ENCODE results near the gene CHST12.
A peak's percentile ranks its signal among the peaks of the same experiment; 100 is the strongest.
"Not testable (repeated sequence)": the region's sequence is repeated elsewhere in the genome, so short reads cannot be mapped to it uniquely, and the experiment has no call there.

Gene CHST12

DNA sequence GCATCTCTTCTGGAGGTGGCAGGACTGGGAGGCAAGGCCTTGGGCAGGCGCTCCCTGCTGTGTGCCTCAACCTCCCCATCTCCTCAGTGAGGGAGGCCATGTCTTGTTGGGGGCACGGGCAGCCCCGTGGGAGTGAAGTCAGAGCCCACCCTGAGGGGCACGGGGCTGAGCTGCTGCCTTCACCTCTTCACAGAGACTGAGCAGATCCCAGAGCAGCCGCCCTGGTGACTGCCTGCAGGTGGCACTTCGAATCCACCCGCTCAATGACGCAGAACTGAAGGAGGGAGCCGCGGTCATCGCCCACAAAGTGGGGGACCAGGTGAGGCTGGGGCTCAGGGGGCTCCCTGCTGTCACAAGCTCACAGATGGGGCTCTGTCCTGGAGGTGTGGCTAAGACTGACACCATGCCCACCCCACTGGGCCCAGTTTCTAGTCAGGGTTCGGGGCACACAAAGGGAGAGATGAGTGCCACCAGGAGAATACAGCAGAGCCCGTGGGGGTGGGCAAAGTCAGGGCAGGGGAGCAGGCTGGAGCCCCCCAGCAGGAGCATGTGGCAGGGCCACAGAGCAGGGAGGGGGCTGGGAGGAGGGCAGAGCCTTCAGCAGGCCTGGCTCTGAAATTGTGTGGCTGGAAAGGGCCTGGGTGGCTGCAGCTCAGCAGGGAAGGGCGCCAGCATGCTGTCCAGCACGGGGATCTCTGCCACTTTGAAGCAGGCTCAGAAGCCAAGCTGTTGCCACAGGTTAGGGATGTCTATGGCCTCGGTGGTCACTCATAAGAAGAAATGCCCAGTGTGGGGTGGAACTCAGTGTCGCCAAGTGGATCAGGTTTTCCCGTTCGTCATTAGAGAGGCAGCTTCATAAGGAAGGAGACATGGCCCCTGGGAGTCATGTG, 18.8 kb upstream of the CHST12 start:
- H3K4me1 Mint-ChIP-seq (ENCODE audit: low read depth), result no peaks in the 10 kb centered on the region
- H3K9me3 Mint-ChIP-seq, result no peaks in the 10 kb centered on the region
- H3K4me3 Mint-ChIP-seq, result no peak overlapping the region
- no peaks in the 10 kb centered on the region for H3K27me3 Mint-ChIP-seq
- H3K36me3 Mint-ChIP-seq (ENCODE audit: low read depth), result peaks cover 24% of the 10 kb centered on the region
- no peak overlapping the region for H3K27ac Mint-ChIP-seq

DNA sequence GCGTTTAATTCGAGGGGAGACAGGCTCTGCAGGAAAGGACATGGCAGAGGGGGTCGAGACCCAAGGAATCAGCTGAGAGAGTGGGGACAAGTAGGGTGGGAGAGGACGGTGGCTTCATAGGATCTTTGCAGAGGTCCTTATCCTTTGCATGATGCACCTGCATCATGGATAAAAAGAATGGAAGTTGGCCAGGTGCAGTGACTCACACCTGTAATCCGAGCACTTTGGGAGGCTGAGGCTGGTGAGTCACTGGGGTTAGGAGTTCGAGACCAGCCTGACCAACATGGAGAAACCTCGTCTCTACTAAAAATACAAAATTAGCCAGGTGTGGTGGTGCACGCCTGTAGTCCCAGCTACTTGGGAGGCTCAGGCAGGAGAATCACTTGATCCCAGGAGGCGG, 17.3 kb upstream of the CHST12 start:
- not testable (repeated sequence) for H3K4me3 Mint-ChIP-seq; H3K27ac Mint-ChIP-seq; H3K36me3 Mint-ChIP-seq (ENCODE audit: low read depth); H3K4me1 Mint-ChIP-seq (ENCODE audit: low read depth); H3K9me3 Mint-ChIP-seq; H3K27me3 Mint-ChIP-seq

DNA sequence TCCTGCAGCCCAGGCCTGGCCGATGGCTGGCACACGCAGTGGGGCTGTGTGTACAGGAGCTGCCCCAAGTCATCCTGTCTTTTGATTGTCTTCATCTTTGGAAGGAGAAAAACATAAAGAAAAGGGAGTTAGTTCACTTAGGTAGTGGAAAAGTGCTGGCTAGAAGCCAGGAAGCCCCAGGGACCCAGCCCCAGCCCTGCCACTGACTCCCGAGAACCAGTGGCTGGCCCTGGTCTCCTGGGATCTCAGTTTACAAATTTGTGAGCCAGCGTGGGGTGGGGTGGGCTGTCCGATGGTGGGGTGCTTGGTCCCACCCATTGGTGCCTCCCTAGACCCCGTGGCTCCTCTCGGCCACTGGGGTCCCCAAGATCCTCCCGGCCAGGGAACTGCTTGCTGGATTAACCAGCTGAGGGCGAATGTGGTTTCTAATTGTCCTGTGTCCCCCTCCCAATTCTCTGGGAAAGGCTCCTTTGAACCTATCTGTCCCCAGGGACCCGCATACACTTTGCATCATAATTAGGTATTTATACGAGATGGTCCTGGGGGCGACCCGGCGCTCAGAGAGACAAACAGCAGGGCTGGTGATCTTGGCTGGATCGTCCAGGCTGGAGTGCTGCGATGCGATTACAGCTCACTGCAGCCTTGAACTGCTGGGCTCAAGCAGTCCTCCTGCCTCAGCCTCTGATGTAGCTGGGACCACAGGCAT, 16.3 kb upstream of the CHST12 start:
- H3K27ac Mint-ChIP-seq, result no peak overlapping the region
- no peak overlapping the region for H3K4me3 Mint-ChIP-seq
- H3K36me3 Mint-ChIP-seq (ENCODE audit: low read depth), result no peaks in the 10 kb centered on the region
- H3K27me3 Mint-ChIP-seq, result no peaks in the 10 kb centered on the region
- H3K4me1 Mint-ChIP-seq (ENCODE audit: low read depth), result no peaks in the 10 kb centered on the region
- no peaks in the 10 kb centered on the region for H3K9me3 Mint-ChIP-seq

DNA sequence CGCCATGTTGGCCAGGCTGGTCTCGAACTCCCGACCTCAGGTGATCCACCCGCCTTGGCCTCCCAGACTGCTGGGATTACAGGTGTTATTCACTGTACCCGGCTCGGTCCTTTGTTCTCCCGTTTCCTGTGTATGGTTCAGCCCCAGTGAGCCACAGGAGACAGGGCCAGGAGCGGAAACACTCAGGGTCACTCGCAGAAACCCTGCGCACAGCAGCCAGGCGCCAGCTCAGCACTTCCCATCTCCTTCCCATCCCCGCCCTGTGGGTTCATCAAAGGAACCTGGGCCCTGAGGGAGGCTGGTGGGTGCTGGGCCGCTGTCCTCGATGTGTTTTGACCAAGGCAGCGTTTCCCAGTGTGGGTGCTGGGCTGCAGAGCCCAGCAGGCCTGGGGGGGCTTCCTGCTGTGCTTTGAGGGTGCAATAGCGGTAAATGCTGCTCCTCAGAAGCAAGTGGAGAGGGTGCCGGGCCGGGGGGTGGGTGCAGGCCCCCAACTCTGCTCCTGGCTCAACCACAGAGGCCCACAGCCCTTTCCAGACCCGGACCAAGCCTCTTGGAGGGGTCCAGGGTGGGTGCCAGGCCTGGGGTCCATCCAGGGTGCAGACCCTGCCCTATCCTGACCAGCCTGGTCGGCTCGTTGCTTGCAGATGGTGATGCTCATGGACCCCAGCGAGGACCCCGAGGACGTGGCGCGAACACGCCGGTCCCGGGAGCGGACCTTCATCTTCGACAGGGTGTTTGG, 15.3 kb upstream of the CHST12 start:
- H3K9me3 Mint-ChIP-seq, result no peaks in the 10 kb centered on the region
- H3K27ac Mint-ChIP-seq, result no peak overlapping the region
- no peaks in the 10 kb centered on the region for H3K36me3 Mint-ChIP-seq (ENCODE audit: low read depth)
- H3K4me3 Mint-ChIP-seq, result no peak overlapping the region
- no peaks in the 10 kb centered on the region for H3K27me3 Mint-ChIP-seq
- no peaks in the 10 kb centered on the region for H3K4me1 Mint-ChIP-seq (ENCODE audit: low read depth)

DNA sequence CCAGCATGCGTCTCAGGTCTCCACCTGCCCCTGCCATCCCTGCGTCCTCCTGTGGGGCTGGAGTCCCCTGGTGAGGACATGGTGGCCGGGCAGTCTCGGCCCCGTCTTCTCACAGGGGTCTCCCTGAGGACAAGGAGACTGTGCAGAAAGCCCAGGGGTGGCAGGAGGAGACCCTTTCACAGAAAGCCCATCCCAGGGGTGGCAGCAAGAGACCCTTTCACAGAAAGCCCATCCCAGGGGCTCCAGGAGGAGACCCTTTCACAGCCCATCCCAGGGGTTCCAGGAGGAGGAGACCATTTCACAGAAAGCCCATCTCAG, 14.8 kb upstream of the CHST12 start:
- no peaks in the 10 kb centered on the region for H3K4me1 Mint-ChIP-seq (ENCODE audit: low read depth)
- no peak overlapping the region for H3K4me3 Mint-ChIP-seq
- H3K36me3 Mint-ChIP-seq (ENCODE audit: low read depth), result no peaks in the 10 kb centered on the region
- H3K27me3 Mint-ChIP-seq, result no peaks in the 10 kb centered on the region
- H3K27ac Mint-ChIP-seq, result no peak overlapping the region
- no peaks in the 10 kb centered on the region for H3K9me3 Mint-ChIP-seq

DNA sequence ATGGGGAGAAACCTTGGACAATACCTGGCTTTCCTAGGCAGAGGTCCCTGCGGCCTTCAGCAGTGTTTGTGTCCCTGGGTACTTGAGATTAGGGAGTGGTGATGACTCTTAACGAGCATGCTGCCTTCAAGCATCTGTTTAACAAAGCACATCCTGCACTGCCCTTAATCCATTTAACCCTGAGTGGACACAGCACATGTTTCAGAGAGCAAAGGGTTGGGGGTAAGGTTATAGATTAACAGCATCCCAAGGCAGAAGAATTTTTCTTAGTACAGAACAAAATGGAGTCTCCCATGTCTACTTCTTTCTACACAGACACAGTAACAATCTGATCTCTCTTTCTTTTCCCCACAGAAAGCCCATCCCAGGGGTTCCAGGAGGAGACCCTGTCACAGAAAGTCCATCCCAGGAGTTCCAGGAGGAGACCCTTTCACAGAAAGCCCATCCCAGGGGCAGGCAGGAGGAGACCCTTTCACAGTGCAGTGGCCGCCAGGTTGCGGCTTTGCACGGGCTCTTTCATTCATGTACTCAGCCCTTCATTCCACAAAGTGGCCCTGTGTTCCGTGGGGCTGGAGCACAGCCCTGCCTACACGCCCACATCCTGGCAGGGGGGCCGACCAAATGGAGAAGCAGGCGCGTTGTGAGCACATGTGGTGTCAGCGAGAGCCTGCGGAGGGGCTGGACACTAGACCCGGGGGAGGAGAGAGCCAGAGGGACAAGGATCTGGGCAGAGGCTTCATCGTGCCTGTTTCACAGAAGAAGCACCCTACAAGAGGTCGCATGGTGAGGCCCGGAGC, 13.2 kb upstream of the CHST12 start:
- H3K27ac Mint-ChIP-seq; H3K4me3 Mint-ChIP-seq; H3K9me3 Mint-ChIP-seq; H3K27me3 Mint-ChIP-seq; H3K36me3 Mint-ChIP-seq (ENCODE audit: low read depth); H3K4me1 Mint-ChIP-seq (ENCODE audit: low read depth): not testable (repeated sequence)

DNA sequence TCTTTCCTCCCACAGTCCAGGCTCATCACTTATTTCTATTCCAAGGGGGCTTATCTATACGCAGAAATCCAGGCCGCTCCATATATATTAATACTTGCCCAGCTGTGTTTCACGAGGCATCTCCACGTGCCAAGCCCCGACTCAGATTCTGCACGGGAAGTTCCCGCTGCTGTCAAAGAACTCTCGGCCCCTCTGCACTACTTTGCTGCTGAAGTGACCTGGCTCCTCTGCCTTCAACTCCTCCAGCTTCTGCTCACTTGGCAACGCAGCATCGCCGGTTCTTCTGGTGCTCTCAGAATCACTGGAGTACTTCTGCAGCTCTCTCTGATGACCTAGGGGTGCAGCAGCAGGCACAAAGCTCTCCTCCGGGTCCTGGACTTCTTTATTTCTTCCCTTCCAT, 9.7 kb upstream of the CHST12 start:
- Mint-ChIP-seq H3K27me3 (no peaks in the 10 kb centered on the region), H3K27ac (no peak overlapping the region), H3K9me3 (no peaks in the 10 kb centered on the region), H3K4me3 (no peak overlapping the region), H3K4me1 (ENCODE audit: low read depth) (no peaks in the 10 kb centered on the region), H3K36me3 (ENCODE audit: low read depth) (no peaks in the 10 kb centered on the region)

DNA sequence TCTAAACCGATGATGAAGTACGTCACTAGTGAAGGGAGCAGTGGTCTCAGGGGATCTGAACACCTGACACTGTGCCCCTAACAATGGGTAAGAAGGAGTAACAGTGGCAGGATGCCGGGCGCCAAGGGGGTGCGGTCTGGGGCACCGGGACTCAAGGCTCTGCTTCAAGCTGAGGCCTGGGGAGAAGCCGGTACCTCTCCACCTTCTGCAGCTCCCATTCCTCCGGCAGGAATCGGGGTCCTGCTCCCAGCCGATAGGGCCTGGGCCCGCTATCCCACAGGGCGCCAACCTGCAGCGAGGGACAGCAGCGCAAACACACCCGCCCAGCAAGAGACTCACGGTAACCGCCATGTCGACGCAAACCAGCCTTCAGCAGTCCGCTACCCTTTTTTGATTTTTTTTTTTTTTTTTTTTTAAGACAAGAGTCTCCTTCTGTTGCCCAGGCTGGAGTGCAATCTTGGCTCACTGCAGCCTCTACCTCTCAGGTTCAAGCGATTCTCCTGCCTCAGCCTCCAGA, 8.8 kb upstream of the CHST12 start:
- H3K9me3 Mint-ChIP-seq, result no peaks in the 10 kb centered on the region
- peaks cover 3% of the 10 kb centered on the region for H3K4me1 Mint-ChIP-seq (ENCODE audit: low read depth)
- no peak overlapping the region for H3K4me3 Mint-ChIP-seq
- no peak overlapping the region for H3K27ac Mint-ChIP-seq
- H3K36me3 Mint-ChIP-seq (ENCODE audit: low read depth), result no peaks in the 10 kb centered on the region
- H3K27me3 Mint-ChIP-seq, result no peaks in the 10 kb centered on the region

DNA sequence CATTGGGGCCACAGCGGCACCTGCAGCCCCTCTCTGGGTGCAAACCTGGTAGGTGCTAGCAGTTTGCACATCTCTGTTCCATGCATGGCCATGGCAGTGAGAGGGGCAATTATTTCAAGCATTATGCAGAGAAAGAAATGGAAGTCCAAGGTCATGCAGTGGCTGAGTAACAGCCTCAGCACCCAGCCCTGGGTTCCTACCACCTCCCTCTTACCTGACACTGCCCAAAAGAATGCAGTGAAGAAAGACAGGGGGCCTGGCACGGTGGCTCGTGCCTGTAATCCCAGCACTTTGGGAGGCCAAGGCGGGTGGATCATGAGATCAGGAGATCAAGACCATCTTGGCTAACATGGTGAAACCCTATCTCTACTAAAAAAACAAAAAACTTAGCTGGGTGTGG, 4.9 kb upstream of the CHST12 start:
- Mint-ChIP-seq H3K36me3 (ENCODE audit: low read depth) (no peaks in the 10 kb centered on the region), H3K27ac (no peak overlapping the region), H3K4me3 (no peak overlapping the region), H3K9me3 (no peaks in the 10 kb centered on the region), H3K27me3 (no peaks in the 10 kb centered on the region), H3K4me1 (ENCODE audit: low read depth) (peaks cover 16% of the 10 kb centered on the region)

DNA sequence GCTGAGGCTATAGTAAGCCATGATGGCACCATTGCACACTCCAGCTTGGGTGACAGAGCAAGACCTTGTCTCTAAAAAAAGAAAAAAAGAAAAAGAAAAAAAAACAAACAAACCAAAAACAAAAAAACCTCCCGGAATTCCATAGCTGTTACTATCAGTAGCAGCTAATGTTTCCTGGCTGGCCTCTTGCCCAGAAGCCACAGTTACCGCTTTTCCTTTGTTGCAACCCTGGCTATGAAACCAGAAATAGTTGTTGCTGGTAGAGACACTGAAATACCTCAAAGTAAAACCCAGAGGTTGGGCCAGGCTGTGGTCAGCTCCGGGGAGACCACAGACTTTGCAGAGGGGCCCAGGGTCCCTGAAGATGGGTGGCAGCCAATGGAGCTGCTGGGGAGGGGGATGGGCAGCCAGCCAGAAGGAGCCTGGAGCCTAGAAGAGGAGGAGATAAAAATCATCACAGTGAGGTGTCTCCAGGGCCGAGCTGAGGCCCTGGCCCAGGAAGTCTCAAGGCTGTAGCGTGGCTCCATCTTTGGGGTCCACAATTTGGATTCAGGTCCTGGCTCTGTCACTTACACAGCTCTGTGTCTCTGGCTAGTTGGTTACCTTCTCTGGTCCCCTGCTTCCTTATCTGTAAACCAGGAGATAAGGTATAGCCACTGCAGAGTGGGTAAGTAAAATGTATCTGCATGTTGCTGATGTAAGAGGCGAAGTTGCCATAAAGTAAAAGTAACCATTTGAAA, 3.4 kb upstream of the CHST12 start:
- Mint-ChIP-seq H3K36me3 (ENCODE audit: low read depth) (no peaks in the 10 kb centered on the region), H3K4me1 (ENCODE audit: low read depth) (peaks cover 25% of the 10 kb centered on the region), H3K9me3 (no peaks in the 10 kb centered on the region), H3K27me3 (no peaks in the 10 kb centered on the region), H3K4me3 (no peak overlapping the region), H3K27ac (no peak overlapping the region)

DNA sequence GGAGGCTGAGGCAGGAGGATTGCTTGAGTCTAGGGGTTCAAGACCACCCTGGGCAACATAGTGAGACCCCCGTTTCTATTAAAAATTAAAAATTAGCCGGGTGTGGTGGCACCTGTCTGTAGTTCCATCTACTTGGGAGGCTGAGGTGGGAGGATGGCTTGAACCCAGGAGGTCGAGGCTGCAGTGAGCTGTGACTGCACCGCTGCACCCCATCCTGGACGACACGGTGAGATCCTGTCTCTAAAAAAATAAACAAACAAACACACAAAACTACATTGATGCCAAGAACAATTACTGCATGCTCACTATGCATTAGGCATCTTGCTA, 761 bp upstream of the CHST12 start:
- peak overlapping the region; percentile 85 for H3K4me3 Mint-ChIP-seq
- H3K36me3 Mint-ChIP-seq (ENCODE audit: low read depth), result peaks cover 4% of the 10 kb centered on the region
- no peaks in the 10 kb centered on the region for H3K9me3 Mint-ChIP-seq
- H3K27me3 Mint-ChIP-seq, result no peaks in the 10 kb centered on the region
- peak overlapping the region; percentile 75 for H3K27ac Mint-ChIP-seq
- H3K4me1 Mint-ChIP-seq (ENCODE audit: low read depth), result peaks cover 46% of the 10 kb centered on the region

DNA sequence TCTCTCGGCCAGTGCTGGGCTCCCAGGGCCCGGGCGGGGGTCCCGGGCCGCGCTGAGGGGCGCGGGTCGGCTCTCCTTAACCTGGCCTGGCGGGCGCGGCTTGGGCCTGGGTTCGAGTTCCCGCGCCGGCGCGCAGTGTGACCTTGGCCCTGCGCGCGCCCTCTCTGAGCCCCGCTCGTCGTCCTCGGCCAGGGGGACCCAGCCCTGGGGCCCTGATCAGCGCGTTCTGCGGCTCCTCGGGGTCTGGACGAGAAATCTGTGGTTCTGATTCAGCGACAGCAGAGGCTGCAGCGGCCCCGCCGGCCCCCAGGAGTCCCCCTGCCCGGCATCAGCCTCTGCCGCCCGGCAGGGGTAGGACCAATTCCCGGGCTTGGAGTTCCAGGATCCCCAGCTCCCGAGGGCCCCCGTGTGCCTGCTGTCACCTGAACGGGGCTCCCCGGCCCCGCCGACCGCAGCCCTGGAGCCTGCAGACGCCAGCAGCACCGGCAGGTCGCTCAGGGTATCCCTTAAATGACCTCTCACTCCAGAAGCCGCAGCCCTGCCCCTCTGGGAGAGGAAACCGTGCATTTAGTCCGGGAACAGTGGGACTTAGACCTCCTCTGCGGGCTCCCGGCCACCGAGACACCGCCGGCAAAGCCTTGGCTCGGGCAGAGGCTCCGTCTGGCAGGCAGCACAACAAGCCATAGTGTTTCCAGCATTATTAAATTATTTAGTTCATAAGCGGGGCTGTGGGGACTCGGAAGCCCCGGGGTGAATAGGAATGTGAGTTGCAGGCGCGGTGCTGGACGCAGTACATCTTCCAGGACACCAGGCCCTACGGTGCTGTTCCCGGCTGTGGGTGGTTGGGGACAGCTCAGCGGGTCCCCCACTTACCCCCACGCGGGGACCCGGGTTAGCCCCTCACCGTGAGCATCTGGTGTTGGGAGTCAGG, 572 bp downstream of the CHST12 start:
- Mint-ChIP-seq H3K4me1 (ENCODE audit: low read depth) (peaks cover 55% of the 10 kb centered on the region), H3K27ac (peak overlapping the region; percentile 42), H3K36me3 (ENCODE audit: low read depth) (peaks cover 4% of the 10 kb centered on the region), H3K27me3 (no peaks in the 10 kb centered on the region), H3K4me3 (peak overlapping the region; percentile 75), H3K9me3 (no peaks in the 10 kb centered on the region)

DNA sequence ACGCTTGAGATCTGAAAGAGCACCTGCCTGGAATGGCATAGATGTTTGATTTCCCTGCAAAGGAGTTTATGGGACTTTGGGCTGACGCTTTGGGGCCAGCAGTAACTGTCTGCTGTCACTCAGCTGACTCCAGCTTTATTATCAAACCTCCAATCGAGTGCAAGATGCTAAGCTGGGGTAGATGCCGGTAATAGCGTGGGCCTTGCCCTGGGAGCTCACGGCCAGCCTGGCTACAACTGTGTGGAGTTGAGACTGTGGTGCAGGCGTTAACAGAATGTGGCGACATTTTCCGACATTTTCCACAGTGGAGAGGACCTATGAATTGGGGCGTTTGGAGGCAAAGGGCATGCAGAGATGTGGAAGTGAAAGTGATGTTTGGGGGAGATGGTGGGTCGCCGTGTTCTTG, 1.3 kb downstream of the CHST12 start:
- Mint-ChIP-seq H3K9me3 (no peaks in the 10 kb centered on the region), H3K4me3 (peak overlapping the region; percentile 75), H3K4me1 (ENCODE audit: low read depth) (peaks cover 57% of the 10 kb centered on the region), H3K36me3 (ENCODE audit: low read depth) (peaks cover 4% of the 10 kb centered on the region), H3K27ac (peak overlapping the region; percentile 84), H3K27me3 (no peaks in the 10 kb centered on the region)

All from stimulated activated naive CD8-positive, alpha-beta T cell treated with anti-CD3 and anti-CD28 coated beads, Interleukin-15, Interleukin-2, amounts not matched to agents 100 ng/mL and 50 ng/mL, for 24 hours (primary cell).